GM19438 (cell line): ENCODE measurements around the gene FAM180A.
"Not testable (repeated sequence)": the region's sequence is repeated elsewhere in the genome, so short reads cannot be mapped to it uniquely, and the experiment has no call there.

Experiments used
- ATAC-seq: cut with Tn5 transposase; IDR thresholded peaks from one replicate; pipeline ENCODE4 v1.9.1; 2021; ENCODE audit warnings: low read depth; ENCODE audit not compliant: unreplicated experiment

FAM180A gene

DNA sequence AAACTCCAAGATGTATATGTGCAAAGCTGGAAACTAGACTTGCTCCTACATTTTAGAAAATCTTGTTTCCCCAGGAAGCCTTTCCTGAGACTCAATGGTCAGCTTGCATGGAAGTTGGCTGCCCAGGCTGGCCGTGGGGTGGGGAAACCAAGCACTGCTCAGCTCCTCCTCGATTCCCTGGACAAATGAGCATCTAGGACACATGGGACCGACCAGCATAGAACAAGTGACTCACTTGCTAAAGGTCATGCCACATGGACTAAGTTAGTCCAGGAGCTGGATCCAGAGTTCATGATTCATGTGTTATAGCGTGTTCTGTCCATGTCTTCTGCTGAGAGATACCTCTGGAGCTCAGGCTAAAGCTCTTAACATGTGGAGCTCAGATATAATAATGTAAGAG is 6.2 kb downstream of the FAM180A start:
- no peak for ATAC-seq

DNA sequence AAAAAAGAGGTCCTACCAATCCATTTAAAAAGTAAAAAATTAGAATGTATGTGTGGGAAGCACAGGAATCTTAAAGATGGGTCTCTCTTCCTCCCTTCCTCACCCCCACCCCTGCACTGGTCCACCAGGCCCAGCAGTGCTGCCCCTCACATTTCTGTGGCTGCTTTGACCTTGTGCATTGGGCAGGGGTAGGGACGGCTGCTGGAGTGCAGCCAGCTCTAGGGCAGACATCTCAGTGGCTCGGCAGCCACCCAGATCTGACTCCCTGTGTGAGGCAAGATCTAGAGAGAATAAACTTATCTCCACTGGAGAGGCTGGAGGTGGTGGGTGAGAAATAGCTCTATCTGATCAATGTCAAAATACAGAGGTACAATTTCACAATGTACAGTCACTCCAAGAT is 6.7 kb downstream of the FAM180A start:
- no peak for ATAC-seq

DNA sequence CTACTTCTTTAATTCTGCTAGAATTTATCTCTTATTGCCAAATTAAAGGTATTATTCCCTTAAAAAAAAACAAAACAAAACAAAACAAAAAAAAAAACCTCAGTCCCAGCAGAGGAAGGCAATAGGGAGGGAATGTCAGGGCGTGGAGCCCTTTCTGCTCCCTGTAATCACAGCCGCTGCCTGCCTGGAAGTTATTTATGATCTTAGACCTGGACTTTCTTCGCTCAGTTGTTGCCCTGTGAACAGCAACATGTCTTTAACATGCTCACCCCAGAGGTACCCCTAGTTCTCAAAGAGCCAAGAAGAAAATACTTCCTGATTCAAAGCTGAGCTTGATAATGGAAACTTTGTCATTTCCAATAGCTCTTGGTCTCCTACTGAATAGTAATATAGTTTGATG is 7.7 kb downstream of the FAM180A start:
- no peak for ATAC-seq

DNA sequence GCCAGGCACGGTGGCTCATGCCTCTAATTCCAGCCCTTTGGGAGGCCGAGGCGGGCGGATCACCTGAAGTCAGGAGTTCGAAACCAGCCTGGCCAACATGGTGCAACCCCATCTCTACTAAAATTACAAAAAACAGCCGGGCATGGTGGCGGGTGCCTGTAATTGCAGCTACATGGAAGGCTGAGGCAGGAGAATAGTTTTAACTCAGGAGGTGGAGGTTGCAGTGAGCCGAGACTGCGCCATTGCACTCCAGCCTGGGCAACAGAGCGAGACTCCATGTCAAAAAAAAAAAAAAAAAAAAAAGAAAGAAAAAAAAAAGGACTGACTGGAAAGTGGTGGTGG is 11.3 kb downstream of the FAM180A start:
- ATAC-seq = not testable (repeated sequence)

DNA sequence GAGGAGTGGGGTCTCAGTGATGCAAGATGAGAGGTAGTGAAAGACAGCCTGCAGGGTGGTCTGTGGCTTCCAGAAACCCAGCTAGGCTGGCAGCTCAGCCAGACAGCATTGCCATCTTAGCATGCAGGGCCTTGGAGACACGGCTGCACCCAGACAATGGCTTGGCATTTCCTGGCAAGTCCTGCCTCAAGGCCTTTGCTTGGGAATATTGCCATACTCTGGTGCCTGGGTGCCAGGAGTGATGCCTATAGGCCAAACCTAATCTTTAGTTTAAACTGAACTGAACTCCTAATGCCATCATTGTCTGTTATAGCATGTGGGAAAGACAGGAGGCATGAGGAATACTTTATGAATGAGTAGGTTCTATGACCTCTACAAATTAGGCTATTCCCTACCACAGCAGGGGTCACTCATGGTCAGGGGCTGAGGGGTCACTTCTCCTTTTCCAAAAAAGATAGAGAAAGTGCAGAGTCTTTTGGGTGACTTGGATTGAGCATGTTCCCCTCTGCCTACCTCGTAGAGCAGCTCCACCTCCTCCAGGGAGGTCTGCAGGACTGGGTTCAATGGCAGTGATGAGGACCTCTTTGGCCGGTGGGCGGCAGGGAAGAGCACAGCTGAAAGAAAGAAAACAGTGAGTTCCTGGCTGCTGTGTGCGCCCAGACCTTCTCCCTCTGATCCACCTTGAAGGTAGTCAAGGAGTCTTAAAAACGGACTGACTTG is 11.9 kb downstream of the FAM180A start:
- ATAC-seq = no peak

DNA sequence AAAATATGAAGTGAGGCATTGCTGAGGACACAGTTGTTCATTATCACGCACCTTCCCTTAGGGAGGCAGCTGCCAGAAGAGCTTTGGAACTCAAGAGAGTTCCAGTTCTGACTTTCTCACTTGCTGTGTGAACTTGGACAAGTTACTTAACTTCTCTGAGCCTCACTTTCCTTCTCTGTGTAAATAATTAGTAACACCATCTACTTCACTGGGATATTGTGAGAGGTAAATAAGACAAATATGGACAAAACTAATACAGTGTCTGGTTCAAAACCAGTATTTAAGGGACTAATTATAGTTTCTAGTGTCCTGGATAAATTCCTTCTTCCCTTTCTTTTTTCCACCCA is 14.3 kb downstream of the FAM180A start:
- ATAC-seq = no peak

DNA sequence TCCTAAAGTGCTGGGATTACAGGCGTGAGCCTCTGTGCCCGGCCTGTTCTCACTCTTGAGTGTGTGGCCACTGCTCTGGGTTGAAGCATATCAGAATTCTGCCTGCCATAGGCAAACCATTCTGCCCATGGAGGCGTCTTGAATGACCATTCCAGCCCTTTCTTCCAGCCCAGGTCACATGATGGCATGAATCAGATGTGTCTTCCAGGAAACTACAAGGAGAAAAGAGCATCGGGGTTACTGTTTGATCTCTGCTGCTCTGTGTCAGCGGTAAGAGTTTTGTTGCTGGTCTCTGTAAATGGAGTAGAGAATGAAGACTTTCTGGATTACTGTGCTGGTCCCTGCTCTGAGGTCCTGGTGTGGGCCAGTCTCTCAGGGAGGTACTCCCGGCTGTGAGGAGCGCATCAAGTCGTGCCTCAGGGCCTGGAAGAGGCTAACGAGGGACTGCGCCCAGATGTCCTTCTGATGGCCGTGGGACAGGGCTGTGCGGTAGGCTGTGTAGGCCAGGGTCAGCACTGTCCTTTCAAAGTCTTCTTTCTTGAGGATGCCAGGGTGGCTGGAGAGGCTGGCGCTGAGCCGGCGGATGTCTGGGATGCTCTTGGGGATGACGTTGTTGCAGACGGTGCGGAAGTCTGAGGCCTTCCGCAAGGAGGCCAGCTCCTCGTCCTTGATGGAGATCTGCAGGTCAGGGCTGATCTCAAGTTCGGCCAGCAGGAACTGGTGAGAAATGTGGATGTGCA is 14.8 kb downstream of the FAM180A start:
- no peak for ATAC-seq

DNA sequence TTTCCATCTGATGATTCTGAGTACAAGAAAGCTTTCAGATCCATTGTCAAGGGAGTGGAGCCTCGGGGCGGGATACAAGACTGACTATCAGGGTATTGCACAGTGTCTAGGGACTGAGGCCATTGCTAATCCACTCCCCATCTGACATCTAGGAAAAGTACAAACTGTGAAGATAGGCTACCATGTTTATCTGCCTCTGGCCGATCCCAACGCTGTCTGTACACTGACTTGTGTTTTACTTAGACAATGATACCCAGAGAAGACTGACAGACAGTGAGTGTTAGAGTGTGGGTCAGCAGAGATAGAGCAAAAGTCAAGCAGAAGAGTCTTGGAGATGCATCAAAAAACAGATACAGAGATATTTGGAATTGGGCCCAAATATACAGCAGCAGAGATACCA is 17.5 kb downstream of the FAM180A start:
- no peak for ATAC-seq

DNA sequence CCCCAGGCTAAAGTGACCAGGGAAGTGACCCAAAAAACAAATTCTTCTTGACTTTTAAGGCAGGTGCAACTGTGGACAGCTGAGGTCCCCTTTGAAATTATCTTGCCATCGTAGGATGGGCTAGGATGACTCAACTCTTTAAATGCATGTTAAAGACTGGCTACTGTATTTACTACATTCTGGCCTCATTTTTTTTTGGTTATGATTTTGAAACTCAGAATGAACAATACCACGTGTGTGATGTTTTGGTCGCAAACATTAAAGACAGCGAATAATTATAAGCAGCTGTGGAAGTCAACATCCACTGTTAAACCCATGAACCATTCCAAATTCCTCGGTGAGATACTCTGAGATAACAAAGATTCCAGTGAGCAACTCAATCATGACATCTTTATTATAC is 19.4 kb downstream of the FAM180A start:
- ATAC-seq = no peak

DNA sequence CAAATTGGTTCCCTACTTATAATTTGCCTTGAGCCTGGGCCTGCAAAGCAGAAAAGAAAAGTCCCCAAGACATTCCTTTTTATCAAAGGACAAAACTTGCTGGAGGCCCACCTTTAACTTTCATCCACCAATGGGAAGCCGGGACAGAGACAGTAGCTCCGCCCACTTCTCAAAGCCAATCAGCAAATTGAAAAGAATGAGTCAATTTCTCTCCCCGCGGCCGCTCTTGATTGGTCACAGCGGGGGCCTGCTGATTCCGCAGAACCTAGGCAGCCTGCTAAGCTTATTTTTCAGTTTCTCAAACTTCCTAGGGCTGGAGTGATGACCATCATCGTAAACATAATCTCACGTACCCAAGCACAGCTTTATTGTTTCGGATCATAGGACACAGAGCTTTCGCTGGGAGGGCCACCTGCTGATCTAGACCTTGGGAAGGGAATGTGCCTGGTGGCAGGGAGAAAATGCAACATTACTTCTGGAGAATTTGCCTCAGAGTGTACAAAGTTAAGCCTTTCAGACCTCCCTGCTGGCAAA is 20.4 kb downstream of the FAM180A start, which contains the start of gene SLC13A4:
Gene SLC13A4, minus strand, starts transcription at position 51 of the 534 bp plus-strand sequence. CDS start 690 bp downstream, outside the sequence.
- ATAC-seq = no peak

DNA sequence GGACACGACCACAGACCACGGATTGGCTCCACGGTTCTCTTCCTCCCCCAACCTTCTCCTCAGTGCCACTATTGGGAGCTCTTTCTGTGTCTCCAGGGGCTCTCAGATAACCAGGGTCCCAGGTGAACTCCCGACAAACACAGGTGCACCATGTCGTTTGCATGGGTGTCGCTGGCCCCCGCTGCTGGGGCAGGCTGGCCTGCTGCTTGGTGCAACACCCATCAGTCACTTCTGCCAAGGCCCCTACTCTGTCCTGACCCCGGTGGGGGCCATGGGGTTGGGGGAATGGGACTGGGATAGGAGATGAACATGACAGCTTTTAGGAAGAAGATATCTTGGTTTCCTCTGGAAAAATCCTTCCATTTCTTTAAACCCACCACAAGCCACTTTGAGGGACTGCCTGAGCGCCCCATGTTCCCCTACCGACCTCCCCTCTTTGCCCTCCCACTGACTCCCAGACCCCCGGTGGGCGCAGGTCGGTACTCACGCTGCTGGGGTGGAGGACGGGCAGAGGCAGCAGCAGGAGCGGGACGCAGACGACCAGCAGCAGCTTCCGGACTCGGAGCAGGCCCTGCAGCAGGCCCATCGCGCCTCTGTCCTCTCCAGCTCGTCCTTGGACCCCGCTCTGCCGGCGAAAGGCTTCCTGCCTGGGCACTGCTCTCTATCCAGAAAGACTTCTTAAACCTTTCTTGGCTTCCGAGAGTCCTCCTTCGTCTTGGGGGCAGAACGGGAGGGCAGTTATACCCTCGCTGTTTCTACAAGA is 21.5 kb downstream of the FAM180A start:
- no peak for ATAC-seq

DNA sequence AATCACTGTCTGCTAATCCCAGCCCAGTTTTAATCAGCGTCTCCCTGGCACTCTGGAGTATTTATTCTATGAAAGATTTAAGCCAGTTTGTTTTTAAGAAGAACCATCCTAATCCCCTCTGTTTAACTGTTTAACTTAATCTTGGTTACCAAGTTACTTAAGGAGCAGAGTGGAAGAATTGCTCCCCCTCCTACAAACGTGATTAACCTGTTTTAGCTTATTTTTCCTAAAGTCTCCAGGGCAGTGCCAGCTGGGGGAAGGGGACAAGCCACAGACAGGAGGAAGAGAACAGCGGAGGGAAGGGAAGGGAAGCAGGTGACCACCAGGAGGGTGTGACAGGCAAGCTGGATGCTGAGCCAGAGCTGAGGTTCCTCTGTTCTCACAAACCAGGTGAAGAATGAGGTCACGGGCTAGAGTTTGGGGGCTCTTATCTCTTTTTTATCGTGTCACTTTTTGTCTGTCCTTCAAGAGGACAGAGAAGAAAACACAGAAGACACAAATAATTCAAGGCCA is 22.3 kb downstream of the FAM180A start:
- ATAC-seq = no peak

DNA sequence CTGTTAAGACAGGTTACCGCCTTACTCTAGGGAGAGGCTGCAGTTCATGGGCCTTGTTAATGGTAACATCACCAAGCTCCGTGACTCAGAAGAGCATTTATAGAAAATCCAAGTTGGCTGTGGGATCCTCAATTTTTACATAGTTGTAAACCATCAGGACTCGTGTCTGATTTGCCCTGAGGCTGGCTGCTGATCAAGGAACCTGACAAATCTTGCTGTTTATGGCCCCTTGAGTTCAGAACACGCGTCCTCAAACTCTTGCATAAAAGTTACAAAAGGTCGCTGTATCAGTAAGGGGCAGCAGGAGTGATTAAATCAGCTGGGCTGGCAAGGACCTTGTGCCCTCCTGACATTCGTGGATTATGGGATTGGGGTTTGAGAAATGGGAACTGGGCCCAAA is 25.2 kb downstream of the FAM180A start:
- ATAC-seq = no peak

DNA sequence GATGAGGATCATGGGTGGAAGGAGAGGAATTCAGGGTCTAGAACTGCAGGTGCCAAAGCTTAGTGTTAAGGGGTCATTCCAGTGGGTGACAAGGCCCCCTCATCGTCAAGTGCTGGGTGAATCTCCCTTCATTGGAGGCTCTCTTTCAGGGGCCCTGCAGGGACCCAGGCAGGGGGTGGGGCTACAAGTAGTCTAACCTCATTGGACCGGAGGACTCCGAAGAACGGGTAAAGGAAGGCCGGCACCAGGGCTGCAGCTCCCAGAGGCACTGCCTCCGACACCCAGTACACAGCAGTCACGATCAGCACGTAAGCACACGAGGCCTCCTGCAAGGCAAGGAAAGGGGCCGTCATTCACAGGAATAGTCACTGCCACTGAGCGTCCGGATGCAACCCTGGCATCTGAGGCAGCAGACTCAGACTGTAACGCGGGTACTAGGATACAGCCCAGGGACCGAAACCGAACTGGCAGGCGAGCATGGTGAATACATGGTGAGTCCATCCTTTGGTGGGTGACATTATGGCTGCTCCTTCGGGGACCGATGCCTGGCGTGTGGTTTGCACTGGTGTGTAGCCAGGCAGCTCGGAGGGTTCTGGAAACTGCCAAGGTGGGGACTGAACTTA is 27.3 kb downstream of the FAM180A start:
- no peak for ATAC-seq

DNA sequence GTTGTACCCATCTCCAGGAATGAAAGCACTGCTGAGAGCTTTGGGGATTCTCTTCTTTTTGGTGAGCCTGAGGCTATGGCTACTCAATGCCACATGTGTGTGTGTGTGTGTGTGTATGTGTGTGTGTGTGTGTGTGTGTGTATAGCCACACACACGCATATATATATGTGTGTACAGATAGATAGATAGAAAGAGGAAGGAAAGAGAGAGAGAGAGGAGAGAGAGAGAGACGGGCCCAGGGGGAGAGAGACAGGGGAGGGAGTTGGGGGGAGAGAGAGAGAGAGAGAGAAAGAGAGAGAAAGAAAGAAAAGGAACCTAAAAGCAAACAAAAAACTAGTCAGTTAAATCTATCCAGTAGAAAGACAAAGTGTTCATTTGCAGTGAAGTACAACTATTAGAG is 28.9 kb downstream of the FAM180A start:
- ATAC-seq = no peak

DNA sequence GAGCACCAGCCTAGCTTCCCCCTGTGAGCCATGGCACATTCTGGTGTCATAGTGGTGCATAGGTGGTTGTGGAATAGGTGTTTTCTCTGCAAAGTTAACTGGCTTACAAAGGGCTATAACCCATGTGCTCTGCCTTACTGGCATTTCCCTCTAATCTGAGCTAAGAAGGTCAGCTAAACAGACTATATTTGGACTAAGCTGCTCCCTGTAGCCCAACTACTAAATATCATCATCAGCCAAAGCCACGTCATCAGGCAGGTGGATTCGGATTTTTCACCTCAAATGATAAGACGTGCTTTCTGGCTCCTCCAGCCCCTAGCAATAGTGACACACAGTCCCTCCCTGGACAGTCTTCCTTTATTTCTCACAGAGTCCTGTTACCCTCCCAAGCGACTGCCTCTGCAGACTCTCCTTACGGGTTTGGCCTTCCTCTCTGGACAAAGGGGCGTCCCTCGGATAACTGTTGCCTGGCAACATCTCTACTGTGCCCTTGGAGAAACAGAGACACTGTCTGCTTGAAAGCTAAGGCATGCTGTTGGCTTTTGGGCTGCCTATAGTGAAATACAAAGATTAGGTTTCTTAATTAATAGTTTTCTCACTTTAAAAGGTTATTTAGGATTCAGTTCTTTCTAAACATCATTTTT is 29.7 kb downstream of the FAM180A start:
- ATAC-seq = no peak

DNA sequence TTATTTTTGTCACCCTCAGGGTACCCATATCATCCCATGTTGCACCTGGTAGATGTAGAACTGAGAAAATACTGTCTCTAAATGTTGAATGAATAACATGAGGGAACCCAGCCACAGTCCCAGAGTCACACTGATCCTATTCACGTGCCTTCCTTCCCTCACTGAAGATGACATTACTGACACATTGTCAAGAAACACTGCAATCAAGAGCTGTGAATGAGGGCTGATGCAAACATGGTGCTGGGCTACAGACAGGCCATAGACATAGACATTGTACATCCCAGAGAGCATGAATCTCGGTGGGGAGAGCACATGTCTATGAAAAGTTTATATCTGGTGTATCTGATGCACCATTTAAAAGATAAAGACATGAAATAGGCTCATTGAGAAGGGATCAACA is 30.4 kb downstream of the FAM180A start:
- ATAC-seq = no peak

DNA sequence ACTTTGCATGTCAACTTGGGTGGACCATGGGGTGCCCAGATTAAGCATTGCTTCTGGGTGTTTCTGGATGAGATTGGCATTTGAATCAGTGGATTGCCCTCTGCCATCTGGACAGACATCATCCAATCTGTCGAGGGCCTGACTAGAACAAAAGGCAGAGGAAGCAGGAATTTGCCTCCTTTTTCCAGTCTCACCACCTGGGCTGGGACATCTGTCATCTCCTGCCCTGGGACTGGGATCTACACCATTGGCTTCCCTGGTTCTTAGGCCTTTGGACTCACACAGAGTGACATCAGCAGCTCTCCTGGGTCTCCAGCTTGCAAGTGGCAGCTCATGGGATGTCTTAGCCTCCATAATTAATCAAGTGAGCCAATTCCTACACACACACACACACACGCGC is 30.9 kb downstream of the FAM180A start:
- no peak for ATAC-seq

DNA sequence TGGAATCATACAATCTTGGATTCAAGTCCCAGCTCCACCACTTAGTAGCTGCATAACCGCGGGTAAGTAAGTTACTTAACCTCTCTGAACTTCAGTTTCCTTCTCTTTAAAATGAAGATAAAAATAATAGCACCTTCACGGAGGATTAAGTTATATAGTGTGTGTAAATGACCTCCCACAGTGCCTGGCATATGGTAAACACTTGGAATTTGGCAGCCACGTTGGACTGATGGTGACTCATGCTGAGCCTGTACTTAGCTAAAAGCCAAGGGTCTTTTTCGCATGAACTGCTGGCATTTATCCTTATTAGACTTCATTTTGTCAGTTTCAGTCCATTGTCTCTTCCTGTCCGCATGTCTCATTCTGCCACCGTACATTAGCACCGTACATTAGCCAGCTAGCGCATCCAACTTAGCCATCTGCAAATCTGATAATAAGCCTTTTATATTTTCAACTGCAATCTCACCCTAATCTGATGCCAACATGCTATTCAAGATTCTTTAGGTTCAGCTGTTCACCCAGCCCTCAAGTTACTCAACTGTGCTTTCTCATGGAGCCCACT is 31.9 kb downstream of the FAM180A start:
- ATAC-seq = no peak

DNA sequence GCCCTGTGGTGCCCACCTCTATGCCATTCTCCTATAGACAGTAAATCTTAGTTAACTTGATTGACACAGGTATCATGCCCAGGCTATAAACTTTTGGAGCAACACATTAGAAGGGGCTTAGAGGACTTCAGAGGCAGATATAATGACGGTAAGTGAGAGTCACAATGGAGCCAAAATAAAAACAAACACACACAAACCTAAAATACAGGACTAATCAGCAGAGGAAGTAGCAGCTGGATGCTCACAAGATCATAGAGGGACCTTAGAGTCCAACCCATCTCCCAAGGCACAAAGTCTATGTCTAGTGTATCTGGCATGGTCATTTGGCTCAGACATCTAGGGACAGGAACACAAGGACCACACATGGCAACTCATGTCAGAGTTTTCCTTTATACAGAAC is 32.9 kb downstream of the FAM180A start:
- no peak for ATAC-seq
